ENCODE results near the gene TMEM255A.

DNA sequence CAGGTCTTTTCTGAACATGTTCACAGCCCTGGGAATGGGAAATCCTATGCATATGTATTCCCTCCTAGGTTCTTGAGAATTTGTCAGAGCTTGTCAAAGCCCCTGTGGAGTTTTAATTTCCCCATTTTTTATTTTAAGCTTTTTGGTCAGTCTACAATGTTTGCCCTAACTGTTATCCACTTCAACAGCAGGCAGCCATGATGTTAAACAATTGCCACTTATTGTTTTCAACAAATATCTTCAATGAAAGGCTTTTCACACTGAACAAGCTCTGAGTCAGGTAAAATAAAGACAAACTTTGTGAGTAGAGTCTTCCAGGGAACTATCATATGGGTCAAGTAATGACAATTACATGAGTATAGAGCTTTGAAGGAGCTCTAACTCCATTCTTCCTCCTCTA lies 25.6 kb upstream of the TMEM255A start:
- TF ChIP-seq POLR2A (IDR thresholded peaks at IDR 0.05), result no peak
- TF ChIP-seq, protein P1, sequence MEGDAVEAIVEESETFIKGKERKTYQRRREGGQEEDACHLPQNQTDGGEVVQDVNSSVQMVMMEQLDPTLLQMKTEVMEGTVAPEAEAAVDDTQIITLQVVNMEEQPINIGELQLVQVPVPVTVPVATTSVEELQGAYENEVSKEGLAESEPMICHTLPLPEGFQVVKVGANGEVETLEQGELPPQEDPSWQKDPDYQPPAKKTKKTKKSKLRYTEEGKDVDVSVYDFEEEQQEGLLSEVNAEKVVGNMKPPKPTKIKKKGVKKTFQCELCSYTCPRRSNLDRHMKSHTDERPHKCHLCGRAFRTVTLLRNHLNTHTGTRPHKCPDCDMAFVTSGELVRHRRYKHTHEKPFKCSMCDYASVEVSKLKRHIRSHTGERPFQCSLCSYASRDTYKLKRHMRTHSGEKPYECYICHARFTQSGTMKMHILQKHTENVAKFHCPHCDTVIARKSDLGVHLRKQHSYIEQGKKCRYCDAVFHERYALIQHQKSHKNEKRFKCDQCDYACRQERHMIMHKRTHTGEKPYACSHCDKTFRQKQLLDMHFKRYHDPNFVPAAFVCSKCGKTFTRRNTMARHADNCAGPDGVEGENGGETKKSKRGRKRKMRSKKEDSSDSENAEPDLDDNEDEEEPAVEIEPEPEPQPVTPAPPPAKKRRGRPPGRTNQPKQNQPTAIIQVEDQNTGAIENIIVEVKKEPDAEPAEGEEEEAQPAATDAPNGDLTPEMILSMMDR (IDR thresholded peaks at IDR 0.05), result no peak
